ENCODE measurements around the gene SIGLEC8. TPM values are rescaled to one million over a fixed set of nuclear protein-coding genes. Genes with fewer than 3 reads are reported as not detected.

Gene SIGLEC8
- total and polyA plus RNA-seq, 9 of the 15 experiments (the other 6 are each of a cell fraction or from before 2014, with no cell fraction given), result 0.04 to 0.65 (median 0.39) TPM

GRCh38 chr19:51422053-51422448 lies 36.2 kb downstream of the SIGLEC8 start (continued):
- TF ChIP-seq ZNF263 (CRISPR knock-in tag; IDR thresholded peaks at IDR 0.05; ENCODE audit: borderline replicate concordance), result peak; percentile 90
- TF ChIP-seq ZBTB1 (CRISPR knock-in tag; IDR thresholded peaks at IDR 0.05; ENCODE audit: borderline replicate concordance, low read depth), result peak; percentile 69; the same call in 1 of the 2 replicates
- TF ChIP-seq PHB (CRISPR knock-in tag; IDR thresholded peaks at IDR 0.05), result no peak
- TF ChIP-seq SIN3A (IDR thresholded peaks at IDR 0.05; ENCODE audit: borderline replicate concordance in 2 of 2, control insufficient read depth in 1 of 2, low read depth in 2 of 2, low read length in 2 of 2), result peak; percentile 77 to 79; a peak in 2 of 4 replicates
- peak; percentile 94 for TF ChIP-seq MAX (CRISPR knock-in tag; IDR thresholded peaks at IDR 0.05)
- peak; percentile 98 for TF ChIP-seq FOXP4 (CRISPR knock-in tag; IDR thresholded peaks at IDR 0.05; ENCODE audit: borderline replicate concordance)
- no peak for TF ChIP-seq SAFB2 (IDR thresholded peaks at IDR 0.05; ENCODE audit: borderline replicate concordance, low read depth, low read length, severe bottlenecking)
- TF ChIP-seq, protein P1, sequence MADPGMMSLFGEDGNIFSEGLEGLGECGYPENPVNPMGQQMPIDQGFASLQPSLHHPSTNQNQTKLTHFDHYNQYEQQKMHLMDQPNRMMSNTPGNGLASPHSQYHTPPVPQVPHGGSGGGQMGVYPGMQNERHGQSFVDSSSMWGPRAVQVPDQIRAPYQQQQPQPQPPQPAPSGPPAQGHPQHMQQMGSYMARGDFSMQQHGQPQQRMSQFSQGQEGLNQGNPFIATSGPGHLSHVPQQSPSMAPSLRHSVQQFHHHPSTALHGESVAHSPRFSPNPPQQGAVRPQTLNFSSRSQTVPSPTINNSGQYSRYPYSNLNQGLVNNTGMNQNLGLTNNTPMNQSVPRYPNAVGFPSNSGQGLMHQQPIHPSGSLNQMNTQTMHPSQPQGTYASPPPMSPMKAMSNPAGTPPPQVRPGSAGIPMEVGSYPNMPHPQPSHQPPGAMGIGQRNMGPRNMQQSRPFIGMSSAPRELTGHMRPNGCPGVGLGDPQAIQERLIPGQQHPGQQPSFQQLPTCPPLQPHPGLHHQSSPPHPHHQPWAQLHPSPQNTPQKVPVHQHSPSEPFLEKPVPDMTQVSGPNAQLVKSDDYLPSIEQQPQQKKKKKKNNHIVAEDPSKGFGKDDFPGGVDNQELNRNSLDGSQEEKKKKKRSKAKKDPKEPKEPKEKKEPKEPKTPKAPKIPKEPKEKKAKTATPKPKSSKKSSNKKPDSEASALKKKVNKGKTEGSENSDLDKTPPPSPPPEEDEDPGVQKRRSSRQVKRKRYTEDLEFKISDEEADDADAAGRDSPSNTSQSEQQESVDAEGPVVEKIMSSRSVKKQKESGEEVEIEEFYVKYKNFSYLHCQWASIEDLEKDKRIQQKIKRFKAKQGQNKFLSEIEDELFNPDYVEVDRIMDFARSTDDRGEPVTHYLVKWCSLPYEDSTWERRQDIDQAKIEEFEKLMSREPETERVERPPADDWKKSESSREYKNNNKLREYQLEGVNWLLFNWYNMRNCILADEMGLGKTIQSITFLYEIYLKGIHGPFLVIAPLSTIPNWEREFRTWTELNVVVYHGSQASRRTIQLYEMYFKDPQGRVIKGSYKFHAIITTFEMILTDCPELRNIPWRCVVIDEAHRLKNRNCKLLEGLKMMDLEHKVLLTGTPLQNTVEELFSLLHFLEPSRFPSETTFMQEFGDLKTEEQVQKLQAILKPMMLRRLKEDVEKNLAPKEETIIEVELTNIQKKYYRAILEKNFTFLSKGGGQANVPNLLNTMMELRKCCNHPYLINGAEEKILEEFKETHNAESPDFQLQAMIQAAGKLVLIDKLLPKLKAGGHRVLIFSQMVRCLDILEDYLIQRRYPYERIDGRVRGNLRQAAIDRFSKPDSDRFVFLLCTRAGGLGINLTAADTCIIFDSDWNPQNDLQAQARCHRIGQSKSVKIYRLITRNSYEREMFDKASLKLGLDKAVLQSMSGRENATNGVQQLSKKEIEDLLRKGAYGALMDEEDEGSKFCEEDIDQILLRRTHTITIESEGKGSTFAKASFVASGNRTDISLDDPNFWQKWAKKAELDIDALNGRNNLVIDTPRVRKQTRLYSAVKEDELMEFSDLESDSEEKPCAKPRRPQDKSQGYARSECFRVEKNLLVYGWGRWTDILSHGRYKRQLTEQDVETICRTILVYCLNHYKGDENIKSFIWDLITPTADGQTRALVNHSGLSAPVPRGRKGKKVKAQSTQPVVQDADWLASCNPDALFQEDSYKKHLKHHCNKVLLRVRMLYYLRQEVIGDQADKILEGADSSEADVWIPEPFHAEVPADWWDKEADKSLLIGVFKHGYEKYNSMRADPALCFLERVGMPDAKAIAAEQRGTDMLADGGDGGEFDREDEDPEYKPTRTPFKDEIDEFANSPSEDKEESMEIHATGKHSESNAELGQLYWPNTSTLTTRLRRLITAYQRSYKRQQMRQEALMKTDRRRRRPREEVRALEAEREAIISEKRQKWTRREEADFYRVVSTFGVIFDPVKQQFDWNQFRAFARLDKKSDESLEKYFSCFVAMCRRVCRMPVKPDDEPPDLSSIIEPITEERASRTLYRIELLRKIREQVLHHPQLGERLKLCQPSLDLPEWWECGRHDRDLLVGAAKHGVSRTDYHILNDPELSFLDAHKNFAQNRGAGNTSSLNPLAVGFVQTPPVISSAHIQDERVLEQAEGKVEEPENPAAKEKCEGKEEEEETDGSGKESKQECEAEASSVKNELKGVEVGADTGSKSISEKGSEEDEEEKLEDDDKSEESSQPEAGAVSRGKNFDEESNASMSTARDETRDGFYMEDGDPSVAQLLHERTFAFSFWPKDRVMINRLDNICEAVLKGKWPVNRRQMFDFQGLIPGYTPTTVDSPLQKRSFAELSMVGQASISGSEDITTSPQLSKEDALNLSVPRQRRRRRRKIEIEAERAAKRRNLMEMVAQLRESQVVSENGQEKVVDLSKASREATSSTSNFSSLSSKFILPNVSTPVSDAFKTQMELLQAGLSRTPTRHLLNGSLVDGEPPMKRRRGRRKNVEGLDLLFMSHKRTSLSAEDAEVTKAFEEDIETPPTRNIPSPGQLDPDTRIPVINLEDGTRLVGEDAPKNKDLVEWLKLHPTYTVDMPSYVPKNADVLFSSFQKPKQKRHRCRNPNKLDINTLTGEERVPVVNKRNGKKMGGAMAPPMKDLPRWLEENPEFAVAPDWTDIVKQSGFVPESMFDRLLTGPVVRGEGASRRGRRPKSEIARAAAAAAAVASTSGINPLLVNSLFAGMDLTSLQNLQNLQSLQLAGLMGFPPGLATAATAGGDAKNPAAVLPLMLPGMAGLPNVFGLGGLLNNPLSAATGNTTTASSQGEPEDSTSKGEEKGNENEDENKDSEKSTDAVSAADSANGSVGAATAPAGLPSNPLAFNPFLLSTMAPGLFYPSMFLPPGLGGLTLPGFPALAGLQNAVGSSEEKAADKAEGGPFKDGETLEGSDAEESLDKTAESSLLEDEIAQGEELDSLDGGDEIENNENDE (IDR thresholded peaks at IDR 0.05; ENCODE audit: low read depth, low read length), result no peak
- TF ChIP-seq ZNF644 (tag; IDR thresholded peaks at IDR 0.05; ENCODE audit: low read depth), result 0 out of 2 replicates have a peak, but pooled peaks have one; percentile 42
- no peak for TF ChIP-seq ATF1 (CRISPR knock-in tag; IDR thresholded peaks at IDR 0.05)
- 0 out of 2 replicates have a peak, but pooled peaks have one; percentile 10 for TF ChIP-seq ATF1 (tag; IDR thresholded peaks at IDR 0.05)

All from K562 (cell line).